ENCODE data around the gene LIMA1. TPM values are rescaled to one million over a fixed set of nuclear protein-coding genes. Genes with fewer than 3 reads are reported as not detected.
A peak's percentile ranks its signal among the peaks of the same experiment; 100 is the strongest.

LIMA1 gene
- total RNA-seq, 1 experiment from 2014 or later = 48.9 TPM

DNA sequence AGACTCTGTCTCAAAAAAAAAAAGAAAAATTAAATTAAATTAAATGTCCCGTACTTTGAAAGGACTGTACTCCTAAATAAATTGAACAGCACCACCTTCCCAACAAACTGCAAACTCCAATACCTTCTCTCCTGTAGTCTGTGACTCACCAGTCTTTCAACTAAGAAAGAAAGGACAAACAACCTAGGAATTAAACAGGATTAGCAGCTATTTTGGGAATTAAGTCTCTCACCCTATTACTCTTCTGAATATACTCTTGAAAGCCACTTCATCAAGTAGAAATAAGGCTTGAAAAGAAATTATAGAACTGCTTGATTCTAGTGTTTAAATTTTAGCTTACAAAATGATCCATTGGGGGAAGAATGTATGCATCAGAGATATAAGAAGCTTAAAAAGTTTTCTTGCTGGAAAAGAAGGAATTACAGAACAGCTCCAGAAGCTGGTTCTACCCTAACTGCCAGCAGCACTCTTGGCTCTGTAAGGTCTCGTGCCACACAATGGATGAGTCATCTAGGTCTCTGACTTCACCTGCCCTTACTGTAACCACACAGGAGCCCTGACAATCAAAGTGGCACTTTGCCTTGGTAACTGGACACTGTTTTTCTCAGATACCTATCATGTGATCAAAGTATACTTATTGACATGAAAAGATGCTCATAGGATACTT, 59.2 kb downstream of the LIMA1 start:
- intact Hi-C loops (cut with micrococcal nuclease; ENCODE audit: unreplicated experiment) = loop anchor here (5.0 kb wide), 1 partner anchor 33 kb away; no protein-coding TSS in a partner anchor
- peak; percentile 62 for DNase-seq

DNA sequence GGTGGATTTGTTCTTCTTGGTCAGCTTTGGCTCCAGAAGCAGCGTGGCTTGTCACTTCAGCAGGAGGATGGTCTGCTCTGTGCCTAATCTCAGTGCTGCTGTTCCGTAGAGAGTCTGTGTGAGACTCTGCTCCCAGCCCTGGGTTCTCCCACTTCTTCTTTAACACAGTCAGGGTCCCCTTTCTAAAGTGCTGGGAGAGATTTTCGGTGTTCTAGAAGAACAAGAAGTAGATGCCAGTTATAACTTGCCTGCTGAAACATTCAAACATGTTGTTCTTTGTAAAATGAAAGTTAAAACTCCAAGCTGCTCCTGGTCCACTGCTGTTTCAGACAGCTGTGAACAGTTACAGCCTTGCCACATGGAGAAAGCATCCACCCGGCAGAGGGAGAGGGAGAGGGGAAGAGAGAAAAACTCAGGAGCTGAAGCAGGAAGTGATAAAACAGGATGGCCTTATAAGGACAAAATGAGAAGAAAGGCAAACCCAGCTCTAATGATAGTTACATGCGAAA, 61.0 kb downstream of the LIMA1 start:
- Mint-ChIP-seq H3K27me3 (ENCODE audit: unreplicated experiment) (no peaks in the 10 kb centered on the region), H3K9me3 (ENCODE audit: low read depth, unreplicated experiment) (no peaks in the 10 kb centered on the region), H3K4me1 (ENCODE audit: low read depth, unreplicated experiment) (no peaks in the 10 kb centered on the region), H3K36me3 (ENCODE audit: insufficient read depth, unreplicated experiment) (no peaks in the 10 kb centered on the region), H3K27ac (ENCODE audit: unreplicated experiment) (no peak overlapping the region), H3K4me3 (ENCODE audit: low read depth, unreplicated experiment) (no peak overlapping the region)
- no peak for TF ChIP-seq CTCF (IDR thresholded peaks at IDR 0.05; ENCODE audit: unreplicated experiment)
- no TSS peak for BruUV-seq (replicated peaks)
- DNase-seq = no peak
- CTCF ChIA-PET = no interaction called here
- intact Hi-C loops (cut with micrococcal nuclease; ENCODE audit: unreplicated experiment) = loop anchor here (5.0 kb wide), 1 partner anchor 35 kb away; no protein-coding TSS in a partner anchor

More for the DNA sequence above, 59.2 kb downstream of the LIMA1 start:
- no peaks in the 10 kb centered on the region for H3K36me3 Mint-ChIP-seq (ENCODE audit: insufficient read depth, unreplicated experiment)
- CTCF ChIA-PET = interaction anchor here (0.5 to 1.4 kb wide), 6 partner anchors 11 to 239 kb away, joined by 3 to 8 read pairs (median 3); no protein-coding TSS in a partner anchor
- no peak for TF ChIP-seq CTCF (IDR thresholded peaks at IDR 0.05; ENCODE audit: unreplicated experiment)
- peak overlapping the region; percentile 67 for H3K27ac Mint-ChIP-seq (ENCODE audit: unreplicated experiment)
- no peaks in the 10 kb centered on the region for H3K4me1 Mint-ChIP-seq (ENCODE audit: low read depth, unreplicated experiment)
- H3K9me3 Mint-ChIP-seq (ENCODE audit: low read depth, unreplicated experiment) = no peaks in the 10 kb centered on the region
- no peaks in the 10 kb centered on the region for H3K27me3 Mint-ChIP-seq (ENCODE audit: unreplicated experiment)
- no peak overlapping the region for H3K4me3 Mint-ChIP-seq (ENCODE audit: low read depth, unreplicated experiment)
- no TSS peak for BruUV-seq (replicated peaks)

GRCh38 chr12:50221228-50222008, 61.9 kb downstream of the LIMA1 start:
- H3K9me3 Mint-ChIP-seq (ENCODE audit: low read depth, unreplicated experiment) = no peaks in the 10 kb centered on the region
- TSS peak; percentile 25 for BruUV-seq (replicated peaks)
- intact Hi-C loops (cut with micrococcal nuclease; ENCODE audit: unreplicated experiment) = loop anchor here (5.0 kb wide), 1 partner anchor 36 kb away; no protein-coding TSS in a partner anchor

More at GRCh38 chr12:50221228-50222008, 61.9 kb downstream of the LIMA1 start:
- H3K27ac Mint-ChIP-seq (ENCODE audit: unreplicated experiment) = no peak overlapping the region
- DNase-seq = no peak
- no peak overlapping the region for H3K4me3 Mint-ChIP-seq (ENCODE audit: low read depth, unreplicated experiment)
- TF ChIP-seq CTCF (IDR thresholded peaks at IDR 0.05; ENCODE audit: unreplicated experiment) = no peak
- no peaks in the 10 kb centered on the region for H3K36me3 Mint-ChIP-seq (ENCODE audit: insufficient read depth, unreplicated experiment)
- no peaks in the 10 kb centered on the region for H3K4me1 Mint-ChIP-seq (ENCODE audit: low read depth, unreplicated experiment)
- H3K27me3 Mint-ChIP-seq (ENCODE audit: unreplicated experiment) = no peaks in the 10 kb centered on the region
- CTCF ChIA-PET = interaction anchor here (0.9 kb wide), 1 partner anchor 61 kb away, joined by 3 read pairs; no protein-coding TSS in a partner anchor
